NCI-H1694 (cell line): ENCODE results near the gene B3GALT5.
A peak's percentile ranks its signal among the peaks of the same experiment; 100 is the strongest.
"Not testable (repeated sequence)": the region's sequence is repeated elsewhere in the genome, so short reads cannot be mapped to it uniquely, and the experiment has no call there.

Experiments used
- DNase-seq: peaks from one replicate; lab custom pipeline; 2025; lab: John Stamatoyannopoulos, UW

Gene B3GALT5

DNA sequence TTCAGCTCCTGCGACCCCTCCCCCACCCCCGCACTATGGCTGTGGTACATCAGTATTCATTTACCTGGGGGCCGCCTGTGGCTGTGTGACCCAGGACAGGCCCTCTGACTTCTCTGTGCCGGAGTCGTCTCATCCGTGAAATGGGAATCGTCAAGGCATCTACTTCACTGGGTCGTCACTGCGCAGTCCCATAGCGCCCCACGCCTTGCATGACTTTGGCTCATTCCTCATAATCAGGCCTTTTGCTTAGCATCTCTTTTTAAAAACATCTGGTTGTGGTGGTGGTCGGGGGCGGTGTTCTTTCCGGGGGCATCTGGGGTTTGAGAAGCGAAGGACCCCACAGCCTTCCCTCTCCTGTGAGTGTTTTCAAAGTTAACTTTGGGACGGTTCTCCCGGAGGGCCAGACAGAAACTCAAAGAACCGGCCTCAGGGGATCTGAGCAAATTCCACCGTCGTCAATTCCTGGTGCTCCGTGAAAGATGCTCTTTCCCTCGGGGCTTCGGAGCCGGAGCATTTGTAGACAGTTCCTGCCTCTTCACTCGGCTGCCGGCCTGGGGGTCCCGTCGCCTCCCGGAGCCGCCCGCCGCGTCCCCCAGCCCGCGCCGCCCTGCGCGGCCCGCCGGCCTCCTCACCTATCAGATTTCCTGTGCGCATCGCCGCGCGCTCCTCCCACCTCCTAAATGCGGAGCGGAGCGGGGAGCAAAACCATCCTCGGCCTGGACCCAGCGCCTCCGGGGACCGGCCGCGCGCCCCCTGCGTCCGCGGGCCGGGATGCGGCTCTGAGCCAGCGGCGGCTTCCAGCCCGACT, at the start of gene B3GALT5:
Gene B3GALT5 (plus strand): TSS at position 708 of the 808 bp plus-strand sequence. CDS start 47,620 bp downstream, outside the sequence.
- no peak for DNase-seq

DNA sequence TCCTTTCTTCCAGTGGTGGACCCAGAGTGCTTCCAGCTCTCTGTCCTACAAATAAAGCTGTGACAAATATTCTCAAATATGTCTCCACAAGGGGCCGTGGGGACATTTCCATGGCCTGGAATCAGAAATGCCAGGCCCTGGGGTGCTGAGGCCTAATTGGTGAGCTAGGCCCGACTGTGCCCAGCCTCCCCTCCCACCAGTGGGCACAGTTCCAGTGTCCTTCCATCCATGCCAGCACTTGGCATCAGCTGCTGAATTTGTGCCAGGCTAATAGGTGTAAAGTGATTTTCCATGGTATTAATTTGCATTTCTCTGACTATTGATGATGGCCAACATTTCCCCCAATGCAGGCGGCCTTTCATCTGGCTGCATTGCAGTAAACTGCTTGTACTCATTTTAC, 48.5 kb upstream of the B3GALT5 start:
- DNase-seq = peak; percentile 38

- no peak for DNase-seq
These were observed 45.4 kb upstream of the B3GALT5 start for GRCh38 chr21:39567180-39567972.

GRCh38 chr21:39568361-39568760, 44.4 kb upstream of the B3GALT5 start:
- DNase-seq = no peak

GRCh38 chr21:39575775-39576174, 37.0 kb upstream of the B3GALT5 start:
- DNase-seq = peak; percentile 57

DNA sequence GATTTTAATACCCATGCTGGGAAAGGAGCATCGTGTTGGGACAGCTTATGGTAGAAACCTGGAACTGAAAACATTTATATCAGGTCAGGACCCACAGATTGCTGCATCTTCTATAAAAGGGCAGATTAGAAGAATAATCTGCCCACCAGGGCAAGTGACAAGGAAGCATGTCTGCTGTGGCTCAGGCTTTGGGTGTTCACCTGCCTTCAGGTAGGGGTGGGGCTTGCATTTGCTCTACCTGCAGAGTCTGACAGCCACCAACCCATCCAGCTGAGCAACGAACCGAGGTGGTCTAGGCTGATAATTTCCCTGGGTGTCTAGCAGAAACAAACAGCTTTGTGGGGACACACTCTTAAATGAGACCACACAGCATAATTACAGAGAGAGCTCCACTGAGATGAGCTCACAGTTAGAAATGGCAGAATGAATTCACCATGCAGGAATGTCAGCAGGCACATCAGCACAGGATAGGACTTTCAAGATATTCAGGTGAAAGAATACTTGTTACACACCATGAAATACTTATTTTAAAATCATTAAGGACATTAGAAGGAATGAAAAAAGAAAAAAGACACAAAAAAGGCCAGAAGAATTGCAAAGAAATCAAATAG, 36.1 kb upstream of the B3GALT5 start:
- DNase-seq = no peak

- DNase-seq = no peak
These were observed 32.9 kb upstream of the B3GALT5 start for GRCh38 chr21:39579734-39580332.

DNA sequence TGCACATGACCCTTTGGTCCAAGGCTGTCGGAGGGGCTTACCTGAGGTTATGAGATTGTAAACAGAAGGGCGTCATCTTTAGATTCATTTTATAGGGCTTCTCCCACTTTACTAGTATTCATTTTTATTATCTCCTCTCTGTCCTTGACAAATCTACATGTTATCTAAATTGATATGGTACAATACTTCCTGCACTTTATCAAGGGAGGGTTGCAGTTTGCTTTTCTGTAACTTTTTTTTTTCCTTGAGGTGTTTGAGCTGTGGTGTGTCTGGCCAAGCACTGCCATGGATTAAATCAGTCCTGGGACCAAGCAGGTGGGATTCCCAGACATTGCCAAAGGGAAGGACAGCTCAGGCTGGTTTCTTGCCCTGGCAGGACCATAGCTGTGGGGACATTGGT, 32.0 kb upstream of the B3GALT5 start:
- DNase-seq = no peak

GRCh38 chr21:39581414-39581813, 31.3 kb upstream of the B3GALT5 start:
- DNase-seq = no peak

- no peak for DNase-seq
These were observed 30.0 kb upstream of the B3GALT5 start for GRCh38 chr21:39582749-39583148.

DNA sequence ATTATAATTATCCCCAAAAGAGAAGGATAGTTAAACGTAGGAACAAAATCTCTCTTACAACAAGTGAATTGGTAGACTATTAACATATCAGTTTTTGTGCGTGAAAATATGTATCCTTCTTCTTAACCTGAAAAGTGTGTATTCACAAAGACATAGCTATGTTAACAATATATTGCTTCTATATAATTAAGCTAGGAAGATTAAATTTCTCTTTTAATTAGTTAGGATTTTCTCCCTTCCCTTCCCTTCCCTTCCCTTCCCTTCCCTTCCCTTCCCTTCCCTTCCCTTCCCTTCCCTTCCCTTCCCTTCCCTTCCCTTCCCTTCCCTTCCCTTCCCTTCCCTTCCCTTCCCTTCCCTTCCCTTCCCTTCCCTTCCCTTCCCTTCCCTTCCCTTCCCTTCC, 29.2 kb upstream of the B3GALT5 start:
- DNase-seq = not testable (repeated sequence)

GRCh38 chr21:39587376-39587775, 25.4 kb upstream of the B3GALT5 start:
- DNase-seq = no peak

DNA sequence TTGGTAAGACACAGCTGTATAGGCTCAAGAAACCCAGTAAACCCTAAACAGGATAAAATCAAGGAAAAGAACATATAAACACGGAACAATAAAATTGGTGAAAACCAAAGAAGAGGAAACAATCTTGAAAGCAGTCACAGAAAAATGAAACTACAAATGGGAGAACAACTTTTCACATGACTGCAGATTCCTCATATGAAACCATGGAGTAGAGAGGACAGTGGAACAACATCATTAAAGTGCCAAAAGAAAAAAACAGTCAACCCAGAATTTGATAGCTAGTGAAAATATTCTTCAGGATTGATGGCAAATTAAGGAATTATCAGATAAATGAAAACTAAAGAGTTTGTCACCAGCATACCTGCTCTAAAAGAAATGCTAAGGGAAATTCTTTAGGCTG, 23.9 kb upstream of the B3GALT5 start:
- no peak for DNase-seq

- DNase-seq = no peak
These were observed 19.2 kb upstream of the B3GALT5 start for GRCh38 chr21:39593522-39593921.

DNA sequence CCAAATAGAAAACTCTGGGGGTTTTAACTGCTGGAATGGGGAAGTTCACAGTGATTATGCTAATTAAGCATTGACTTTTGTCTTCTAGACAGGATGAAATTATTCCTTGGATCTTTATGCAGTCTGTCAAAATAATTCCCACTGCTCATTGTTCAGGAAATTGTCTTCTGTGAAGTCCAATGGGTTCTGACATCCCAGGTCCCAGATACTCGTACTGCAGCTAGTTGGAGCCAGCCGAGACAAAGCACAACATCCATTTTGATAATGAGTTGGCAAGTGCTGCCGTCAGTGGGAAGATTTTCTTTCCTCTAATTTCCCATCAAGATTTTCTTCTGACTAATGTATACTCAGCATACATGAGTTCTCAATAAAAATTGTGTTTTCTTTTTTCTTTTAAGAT, 17.3 kb upstream of the B3GALT5 start:
- no peak for DNase-seq

GRCh38 chr21:39597595-39597994, 15.1 kb upstream of the B3GALT5 start:
- no peak for DNase-seq

DNA sequence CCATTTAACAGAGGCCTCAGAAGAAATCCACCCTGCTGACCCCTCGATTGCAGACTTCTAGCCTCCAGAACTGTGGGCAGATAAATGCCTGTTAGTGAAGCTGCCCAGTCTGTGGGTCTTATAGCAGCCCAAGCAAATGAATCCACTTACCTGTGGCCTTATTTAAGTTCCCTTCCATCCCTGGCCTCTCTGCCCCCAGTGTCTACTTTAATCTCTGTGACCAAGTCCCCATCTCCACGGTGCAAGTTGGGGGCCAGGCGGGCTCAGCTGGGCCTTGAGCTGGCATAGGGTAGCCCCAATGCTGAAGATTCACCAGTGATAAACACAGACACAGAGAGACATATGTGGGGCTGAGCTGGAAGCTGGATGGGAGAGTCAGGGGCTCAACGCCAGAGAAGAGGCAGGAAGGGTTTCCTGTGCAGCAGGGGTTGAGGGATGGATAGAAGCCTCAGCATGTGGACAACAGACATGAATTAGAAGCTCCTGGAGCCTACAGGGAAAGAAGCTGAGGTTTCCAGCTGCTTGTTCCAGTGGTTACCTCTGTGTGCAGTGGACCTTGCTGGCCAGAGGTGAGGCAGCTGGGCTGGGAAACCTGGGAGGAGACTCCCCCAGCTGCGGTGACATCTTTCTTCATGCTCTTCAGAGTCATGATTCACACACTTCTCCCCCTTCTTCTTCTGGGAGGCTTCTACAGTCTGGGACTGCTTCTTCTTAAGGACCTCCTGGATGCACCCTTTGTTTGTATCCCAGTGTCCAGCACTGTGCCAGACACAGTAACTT, 13.4 kb upstream of the B3GALT5 start:
- no peak for DNase-seq

GRCh38 chr21:39601187-39601928, 11.4 kb upstream of the B3GALT5 start:
- no peak for DNase-seq

- DNase-seq = no peak
These were observed 10.6 kb upstream of the B3GALT5 start for GRCh38 chr21:39602076-39602689.

GRCh38 chr21:39602793-39603192, 9.9 kb upstream of the B3GALT5 start:
- DNase-seq = no peak
